AG04449 (cell line): ENCODE data around the gene ACE.
A peak's percentile ranks its signal among the peaks of the same experiment; 100 is the strongest.

Source experiments
- CTCF ChIA-PET: fragments of 350-600 bp; formaldehyde crosslinking; extraction: SDS; loops from one replicate; lab custom pipeline; 2021; ENCODE audit warnings: antibody characterized with exemption; lab: Yijun Ruan, JAX
- POLR2A ChIA-PET: fragments of 400-600, 350-600 bp; formaldehyde crosslinking; extraction: SDS; loops from one replicate; lab custom pipeline; 2020; ENCODE audit warnings: antibody characterized with exemption, inconsistent platforms; lab: Yijun Ruan, JAX
- DNase-seq: peaks from one replicate; pipeline ENCODE4 v3.0.0-alpha.2; 2010; ENCODE audit warnings: low read depth, low spot score
- H3K4me3 ChIP-seq: 2 replicates; pipeline ENCODE4 v1.5.1; 2011; ENCODE audit warnings: low read depth, mild to moderate bottlenecking, control low read depth, low read length
- CTCF ChIP-seq: IDR thresholded peaks from one replicate; pipeline ENCODE4 v1.5.1; 2011; ENCODE audit warnings: mild to moderate bottlenecking, moderate library complexity, low read length, control low read depth, inconsistent platforms; ENCODE audit not compliant: insufficient read depth; ENCODE audit errors: missing control alignments

ACE gene

GRCh38 chr17:63514974-63515373 is 38.1 kb downstream of the ACE start:
- no peak for TF ChIP-seq CTCF
- H3K4me3 ChIP-seq: no peak overlapping the region
- POLR2A ChIA-PET: no interaction called here
- DNase-seq: no peak
- CTCF ChIA-PET: interaction anchor here (1.0 kb wide), 1 partner anchor 8 kb away, joined by 4 read pairs; no protein-coding TSS in a partner anchor

GRCh38 chr17:63515426-63515825 is 38.6 kb downstream of the ACE start:
- no peak for TF ChIP-seq CTCF
- DNase-seq: no peak
- H3K4me3 ChIP-seq: no peak overlapping the region
- CTCF ChIA-PET: interaction anchor here (1.0 kb wide), 1 partner anchor 9 kb away, joined by 4 read pairs; no protein-coding TSS in a partner anchor
- POLR2A ChIA-PET: no interaction called here

DNA sequence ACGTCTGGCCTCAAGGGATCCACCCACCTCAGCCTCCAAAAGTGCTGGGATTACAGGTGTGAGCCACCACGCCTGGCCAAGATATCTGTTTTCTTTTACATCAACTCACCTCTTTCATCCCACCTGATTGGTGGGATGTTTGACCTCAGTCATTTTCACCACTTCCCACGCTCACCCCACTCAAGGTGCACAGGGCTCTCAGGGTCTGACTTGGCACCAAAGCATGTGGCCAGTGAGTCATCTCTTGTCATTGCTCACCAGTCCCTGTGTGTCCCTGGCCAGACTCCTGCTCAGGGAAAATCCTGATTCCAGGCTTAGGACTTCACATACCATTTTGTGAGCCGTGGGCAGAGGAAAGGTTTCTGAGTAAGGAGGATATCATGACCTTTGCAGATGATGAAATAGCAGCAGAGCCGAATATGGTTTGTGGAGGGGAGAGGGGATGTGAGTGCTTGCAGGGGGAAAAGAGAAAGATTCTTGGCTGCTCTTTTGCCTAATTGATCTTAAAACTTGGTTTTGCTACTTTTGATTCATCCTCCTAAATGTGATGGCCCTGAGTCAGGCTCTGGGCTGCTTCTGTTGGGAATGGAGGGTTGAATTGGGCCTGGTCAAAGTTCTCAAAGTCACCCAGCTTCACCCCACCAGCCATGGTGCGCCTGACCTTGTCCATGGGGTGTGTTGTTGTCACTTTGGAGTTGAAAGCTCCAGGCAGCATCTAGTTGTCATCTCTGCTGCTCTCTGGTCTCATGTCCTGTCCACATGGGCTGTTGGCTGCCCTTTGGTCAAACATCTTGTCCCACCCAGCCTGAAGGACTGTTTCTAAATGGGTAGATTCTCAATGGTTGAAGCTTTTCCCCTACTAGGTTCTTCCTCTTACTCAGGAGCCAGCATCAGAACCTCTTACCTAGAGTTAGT is 40.3 kb downstream of the ACE start:
- CTCF ChIA-PET: interaction anchor here (0.6 kb wide), 1 partner anchor 13 kb away, joined by 3 read pairs; no protein-coding TSS in a partner anchor
- TF ChIP-seq CTCF: no peak
- POLR2A ChIA-PET: no interaction called here
- DNase-seq: peak; percentile 16
- H3K4me3 ChIP-seq: no peak overlapping the region

DNA sequence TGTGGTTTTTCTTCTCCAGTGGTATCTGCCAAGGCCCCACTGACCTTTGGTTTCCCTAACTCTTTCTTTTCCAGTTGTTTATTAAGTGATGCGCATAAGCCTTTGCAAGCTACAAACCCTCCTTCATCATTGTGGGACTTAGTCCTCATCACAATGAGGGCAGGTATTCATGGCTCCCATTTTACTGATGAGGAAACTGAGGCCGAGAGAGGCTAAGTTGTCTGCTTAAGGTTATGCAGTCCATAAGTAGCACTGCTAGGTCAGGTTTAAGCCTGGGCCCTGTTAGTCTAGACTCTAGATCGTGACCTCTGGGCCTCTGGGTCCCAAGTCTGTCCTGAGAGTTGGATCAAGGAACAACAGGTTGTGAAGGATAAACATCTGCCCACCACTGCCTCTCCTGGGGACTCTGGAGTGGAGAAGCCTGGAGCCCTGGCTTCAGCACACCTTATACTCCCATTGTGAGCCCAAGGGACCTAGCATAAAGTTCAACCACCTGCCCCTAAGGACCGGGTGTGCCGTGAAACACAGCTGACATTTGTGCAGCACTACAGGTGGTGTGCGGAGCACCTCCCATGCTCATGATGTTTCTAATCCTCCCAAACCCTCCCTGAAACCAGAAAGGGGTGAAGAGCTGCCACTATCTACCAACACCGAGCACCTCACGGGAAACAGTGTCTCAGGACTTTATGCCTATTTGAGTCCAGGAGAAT is 41.1 kb downstream of the ACE start:
- TF ChIP-seq CTCF: no peak

GRCh38 chr17:63519116-63519881 is 42.4 kb downstream of the ACE start:
- no peak overlapping the region for H3K4me3 ChIP-seq
- POLR2A ChIA-PET: no interaction called here
- DNase-seq: no peak
- no peak for TF ChIP-seq CTCF
- CTCF ChIA-PET: interaction anchor here (0.7 to 1.3 kb wide), 2 partner anchors 91 to 93 kb away, joined by 3 to 4 read pairs; no protein-coding TSS in a partner anchor

More for the DNA sequence above, 41.1 kb downstream of the ACE start:
- H3K4me3 ChIP-seq: no peak overlapping the region
- CTCF ChIA-PET: interaction anchor here (0.6 to 1.3 kb wide), 2 partner anchors 12 to 93 kb away, joined by 3 to 4 read pairs; no protein-coding TSS in a partner anchor
- no peak for DNase-seq
- POLR2A ChIA-PET: no interaction called here
